NB4 (cell line): ENCODE results near the gene GNPAT.

Experiments
- MYC ChIP-seq: IDR thresholded peaks from 2 replicates; pipeline ENCODE4 v1.6.1; 2011; ENCODE audit warnings: low read depth, low read length
- POLR2A ChIP-seq: IDR thresholded peaks from 2 replicates; pipeline ENCODE4 v1.6.1; 2011; ENCODE audit warnings: mild to moderate bottlenecking; ENCODE audit not compliant: insufficient read length; ENCODE audit errors: extremely low read depth
- TF ChIP-seq, protein P1 (sequence below): IDR thresholded peaks from one replicate; pipeline ENCODE4 v1.5.1; 2012; ENCODE audit warnings: low read depth, low read length
- TF ChIP-seq, protein P2 (sequence below): IDR thresholded peaks from 2 replicates; pipeline ENCODE4 v1.6.1; 2011; ENCODE audit warnings: low read depth, low read length

DNA sequence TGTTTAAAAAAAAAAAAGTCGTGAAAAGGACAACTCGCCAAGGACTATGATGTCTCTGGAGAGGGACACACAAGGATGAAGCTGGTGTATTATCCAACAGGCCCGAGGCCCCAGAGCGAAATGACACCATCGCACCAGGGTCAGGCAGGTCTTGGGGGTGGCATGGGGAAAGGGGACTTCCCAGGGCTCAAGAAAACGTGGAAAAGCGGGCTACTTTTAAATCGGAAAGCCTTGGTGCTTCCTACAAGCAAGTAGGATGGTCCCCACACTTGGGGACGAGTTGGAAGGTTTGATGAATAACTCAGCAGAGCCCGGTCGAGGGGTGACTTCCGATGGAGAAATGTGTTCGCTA is 505 bp upstream of the GNPAT start:
- TF ChIP-seq, protein P1, sequence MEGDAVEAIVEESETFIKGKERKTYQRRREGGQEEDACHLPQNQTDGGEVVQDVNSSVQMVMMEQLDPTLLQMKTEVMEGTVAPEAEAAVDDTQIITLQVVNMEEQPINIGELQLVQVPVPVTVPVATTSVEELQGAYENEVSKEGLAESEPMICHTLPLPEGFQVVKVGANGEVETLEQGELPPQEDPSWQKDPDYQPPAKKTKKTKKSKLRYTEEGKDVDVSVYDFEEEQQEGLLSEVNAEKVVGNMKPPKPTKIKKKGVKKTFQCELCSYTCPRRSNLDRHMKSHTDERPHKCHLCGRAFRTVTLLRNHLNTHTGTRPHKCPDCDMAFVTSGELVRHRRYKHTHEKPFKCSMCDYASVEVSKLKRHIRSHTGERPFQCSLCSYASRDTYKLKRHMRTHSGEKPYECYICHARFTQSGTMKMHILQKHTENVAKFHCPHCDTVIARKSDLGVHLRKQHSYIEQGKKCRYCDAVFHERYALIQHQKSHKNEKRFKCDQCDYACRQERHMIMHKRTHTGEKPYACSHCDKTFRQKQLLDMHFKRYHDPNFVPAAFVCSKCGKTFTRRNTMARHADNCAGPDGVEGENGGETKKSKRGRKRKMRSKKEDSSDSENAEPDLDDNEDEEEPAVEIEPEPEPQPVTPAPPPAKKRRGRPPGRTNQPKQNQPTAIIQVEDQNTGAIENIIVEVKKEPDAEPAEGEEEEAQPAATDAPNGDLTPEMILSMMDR, result no peak
- TF ChIP-seq POLR2A (no peak), MYC (no peak)
- TF ChIP-seq, protein P2, sequence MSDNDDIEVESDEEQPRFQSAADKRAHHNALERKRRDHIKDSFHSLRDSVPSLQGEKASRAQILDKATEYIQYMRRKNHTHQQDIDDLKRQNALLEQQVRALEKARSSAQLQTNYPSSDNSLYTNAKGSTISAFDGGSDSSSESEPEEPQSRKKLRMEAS, result no peak
